Glomerular visceral epithelial cell (primary cell): ENCODE results near the gene FAAH2.
"Not testable (repeated sequence)": the region's sequence is repeated elsewhere in the genome, so short reads cannot be mapped to it uniquely, and the experiment has no call there.

Experiments
- DNase-seq: peaks from one replicate; pipeline ENCODE4 v3.0.0-alpha.2; 2016; ENCODE audit errors: extremely low spot score

Gene FAAH2

DNA sequence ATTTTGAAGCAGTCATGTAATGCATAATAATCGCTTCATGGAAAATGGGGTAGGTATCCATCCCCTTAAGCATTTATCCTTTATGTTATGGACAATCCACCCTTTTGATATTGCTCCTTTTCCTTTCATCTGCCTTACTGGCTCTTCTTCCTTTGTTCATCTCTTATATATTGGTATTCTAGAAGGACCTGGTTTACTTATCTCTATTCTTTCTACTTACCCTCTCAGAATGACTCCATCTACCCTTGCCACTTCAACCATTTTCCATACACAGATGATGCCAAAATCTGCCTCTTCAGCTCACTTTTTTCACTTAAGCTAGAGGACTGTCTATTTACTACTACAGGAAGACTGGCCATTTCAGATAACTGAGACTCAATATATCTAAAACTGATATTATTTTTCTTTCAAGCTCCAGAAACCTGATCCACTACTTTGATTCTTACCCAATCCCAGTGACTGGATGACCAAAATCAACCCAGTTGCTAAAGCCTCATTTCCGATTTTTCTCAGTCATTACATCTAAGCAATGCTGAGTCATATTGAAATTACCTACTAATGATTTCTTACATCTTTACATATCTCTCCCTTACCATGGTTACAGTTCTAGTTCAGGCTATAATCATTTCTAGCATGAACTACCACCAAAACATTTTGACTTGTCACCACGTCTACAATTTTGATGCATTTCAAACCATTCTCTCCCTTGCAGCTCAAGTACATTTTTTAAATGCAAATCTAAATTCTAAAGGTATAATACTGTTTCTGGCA is 93.7 kb downstream of the FAAH2 start:
- DNase-seq = no peak

DNA sequence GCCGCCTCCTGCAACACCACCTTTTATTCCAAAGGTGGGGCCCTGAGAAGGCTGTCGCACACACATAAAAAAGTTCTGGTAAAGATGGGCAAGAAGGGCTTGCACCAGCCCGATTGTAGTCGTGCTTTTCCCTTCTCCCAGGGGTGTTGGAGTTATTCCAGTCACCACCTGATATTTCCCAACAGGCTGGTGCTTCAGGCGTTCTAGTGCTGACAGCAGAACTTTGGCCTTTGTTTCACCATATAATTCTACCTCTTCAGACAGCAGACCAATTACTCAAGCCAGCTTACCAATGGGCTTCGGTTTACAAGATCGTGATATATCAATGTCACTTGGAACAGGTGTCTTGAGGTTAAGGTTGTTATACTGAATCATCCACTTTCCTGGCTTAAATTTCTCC is 107.7 kb downstream of the FAAH2 start:
- DNase-seq = not testable (repeated sequence)

DNA sequence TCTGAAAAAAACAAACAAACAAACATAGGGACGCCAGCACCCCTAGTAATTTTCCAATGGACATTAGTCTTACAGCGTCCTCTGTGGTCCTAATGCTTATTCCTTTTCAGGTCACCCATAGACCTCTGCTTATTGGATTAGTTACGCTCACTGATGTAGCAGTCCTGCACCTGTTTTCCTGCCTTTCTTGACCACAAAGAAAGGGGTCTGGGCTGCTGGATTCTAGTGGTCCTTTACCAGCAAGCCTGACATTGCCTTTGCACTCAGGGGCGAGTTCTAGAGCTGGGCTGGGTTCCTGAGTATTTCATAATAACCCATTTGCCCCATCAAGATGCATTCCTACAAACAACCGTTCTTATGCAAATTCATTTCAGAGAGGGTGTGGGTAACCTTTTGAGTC is 116.7 kb downstream of the FAAH2 start:
- not testable (repeated sequence) for DNase-seq

DNA sequence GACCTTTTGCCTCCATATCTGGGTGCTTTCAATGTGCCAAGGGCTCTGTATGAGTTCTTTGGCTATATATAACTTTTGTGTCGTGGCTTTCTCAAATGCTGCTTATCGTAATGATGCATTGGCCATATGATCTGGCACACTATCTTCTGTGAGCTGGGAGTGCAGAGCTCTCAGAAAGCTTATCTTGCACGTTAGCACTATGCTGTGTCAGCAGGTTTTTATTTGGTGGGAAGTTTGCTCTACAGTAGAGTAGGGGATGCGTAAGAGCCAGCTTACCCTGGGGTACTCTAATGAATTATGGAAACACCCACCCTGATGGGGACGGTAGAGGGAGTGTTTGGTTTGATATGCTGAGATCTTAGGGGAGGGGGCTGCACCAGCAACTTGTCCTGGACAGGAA is 119.6 kb downstream of the FAAH2 start:
- no peak for DNase-seq

DNA sequence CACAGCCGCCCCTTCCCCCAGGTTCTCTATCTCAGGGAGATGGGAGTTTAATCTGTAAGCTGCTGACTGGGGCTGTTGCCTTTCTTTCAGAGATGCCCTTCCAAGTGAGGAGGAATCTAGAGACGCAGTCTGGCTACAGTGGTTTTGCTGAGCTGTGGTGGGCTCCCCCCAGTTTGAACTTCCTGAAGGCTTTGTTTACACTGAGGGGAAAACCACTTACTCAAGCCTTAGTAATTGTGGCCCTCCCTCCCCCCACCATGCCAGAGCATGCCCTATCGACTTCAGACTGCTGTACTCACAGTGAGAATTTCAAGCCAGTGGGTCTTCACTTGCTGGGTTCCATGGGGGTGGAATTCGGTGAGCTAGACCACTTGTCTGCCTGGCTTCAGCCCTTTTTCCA is 131.3 kb downstream of the FAAH2 start:
- DNase-seq = no peak

DNA sequence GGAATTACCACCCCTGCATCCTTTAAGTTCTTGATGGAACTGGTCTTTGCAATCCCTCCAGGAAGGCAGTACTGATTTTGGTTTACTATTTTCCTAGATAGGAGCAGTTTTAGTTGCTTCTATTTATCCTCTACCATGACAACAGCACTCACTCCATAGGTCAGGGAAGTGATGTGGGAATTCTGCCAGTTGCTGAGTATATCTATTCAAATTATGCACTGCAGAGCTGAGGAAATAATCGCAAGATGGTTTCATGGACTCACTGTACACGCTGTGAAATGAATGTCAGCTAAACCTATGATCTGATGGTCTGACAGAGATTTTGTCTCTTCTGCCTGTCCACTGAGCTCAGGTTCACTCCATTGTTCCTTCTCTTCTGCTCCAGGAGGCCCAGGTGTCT is 135.8 kb downstream of the FAAH2 start:
- no peak for DNase-seq

DNA sequence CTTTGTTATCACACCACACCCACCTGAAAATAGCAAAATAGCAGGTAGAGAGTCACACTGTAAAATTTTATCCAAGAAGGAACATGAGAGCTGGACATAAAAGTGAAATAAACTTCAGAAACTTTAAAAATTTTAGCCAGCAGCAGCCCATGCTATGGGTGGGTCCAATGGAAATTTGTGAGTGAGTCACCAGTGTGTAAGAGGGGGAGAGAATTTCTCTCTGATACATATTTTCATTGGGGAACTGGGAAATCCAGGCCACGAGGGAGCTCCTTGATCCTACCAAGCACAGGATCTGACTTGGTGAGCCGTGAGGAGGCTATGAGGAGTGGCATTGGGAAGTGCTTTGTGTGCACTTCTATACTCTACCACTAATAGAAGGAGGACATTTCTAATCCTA is 136.3 kb downstream of the FAAH2 start:
- DNase-seq = no peak

DNA sequence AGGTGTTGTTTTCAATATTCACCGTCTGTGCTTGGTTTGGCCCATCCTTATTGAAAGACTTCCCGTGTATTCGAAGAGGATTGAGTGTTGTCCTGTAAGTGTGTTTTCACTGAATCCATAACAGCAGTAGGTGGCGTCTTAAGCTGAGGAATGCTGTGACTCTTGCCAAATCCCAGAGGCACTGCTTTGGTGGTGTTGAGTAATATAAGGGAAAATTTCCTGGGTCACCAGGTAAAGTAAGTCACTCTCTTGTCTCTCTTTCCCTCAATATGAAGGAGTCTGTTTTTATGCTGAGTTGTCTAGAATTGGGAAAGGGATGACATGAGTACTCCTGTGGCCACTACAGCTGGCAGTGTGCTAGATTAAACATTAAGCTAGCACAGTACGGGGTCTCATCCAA is 158.6 kb downstream of the FAAH2 start:
- DNase-seq = no peak

DNA sequence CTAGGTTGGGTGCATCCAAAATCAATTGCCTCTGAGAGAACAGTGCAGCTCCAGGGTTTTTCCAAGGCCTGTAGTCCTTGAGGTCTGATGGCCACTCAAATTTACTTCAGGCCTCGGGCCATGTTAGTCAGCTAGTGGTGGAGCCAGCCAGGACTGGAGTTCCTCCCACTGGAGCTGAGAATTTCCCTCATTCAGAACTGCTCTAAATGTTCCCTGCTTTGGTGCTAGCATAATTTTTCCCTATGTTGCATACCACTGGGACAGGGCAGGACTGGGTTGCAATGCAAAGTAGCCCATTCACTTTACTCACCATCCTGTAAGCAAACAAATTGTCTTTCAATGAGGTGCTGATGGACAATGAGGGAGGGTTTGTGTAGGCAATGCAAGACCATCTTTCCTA is 159.3 kb downstream of the FAAH2 start:
- no peak for DNase-seq

DNA sequence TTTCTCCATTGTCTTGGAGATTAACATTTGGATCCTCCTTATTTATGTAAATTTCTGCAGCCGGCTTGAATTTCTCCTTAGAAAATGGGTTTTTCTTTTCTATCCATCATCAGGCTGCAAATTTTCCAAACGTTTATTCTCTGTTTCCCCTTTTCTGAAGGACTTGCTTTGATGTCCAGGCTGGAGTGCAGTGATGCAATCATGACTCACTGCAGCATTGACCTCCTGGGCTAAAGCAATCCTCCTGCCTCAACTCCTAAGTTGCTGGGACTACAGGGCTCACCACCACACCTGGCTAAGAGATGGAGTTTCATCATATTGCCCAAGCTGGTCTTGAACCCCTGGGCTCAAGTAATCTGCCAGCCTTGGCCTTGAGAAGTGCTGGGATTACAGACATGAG is 161.3 kb downstream of the FAAH2 start:
- no peak for DNase-seq

DNA sequence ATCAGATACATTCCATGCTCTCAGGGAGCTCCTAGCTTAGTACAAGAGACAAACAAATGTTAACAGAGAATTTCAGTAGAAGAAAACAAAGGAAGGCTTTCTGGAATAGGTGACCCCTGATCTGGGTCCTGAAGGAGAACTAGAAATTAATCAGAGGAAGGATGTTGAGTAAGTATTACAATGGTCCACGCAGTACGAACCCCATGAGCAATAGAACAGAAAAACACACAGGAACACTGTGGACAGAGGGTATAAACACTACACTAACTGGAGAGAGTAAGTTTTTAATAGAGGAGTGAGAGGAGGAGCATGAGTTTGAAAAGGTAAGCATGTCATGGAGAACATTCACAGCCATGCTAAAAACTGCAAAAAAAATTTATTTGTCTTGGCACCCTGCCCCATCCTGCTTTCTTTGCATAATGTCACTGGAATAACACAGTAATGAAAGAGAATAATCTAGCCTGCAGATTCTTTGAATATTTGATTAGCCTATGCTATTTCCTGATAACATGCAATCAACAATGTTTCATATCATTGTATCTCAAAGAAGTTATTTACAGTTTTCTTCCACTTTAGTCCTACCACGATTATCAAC is 165.0 kb downstream of the FAAH2 start:
- DNase-seq = no peak

DNA sequence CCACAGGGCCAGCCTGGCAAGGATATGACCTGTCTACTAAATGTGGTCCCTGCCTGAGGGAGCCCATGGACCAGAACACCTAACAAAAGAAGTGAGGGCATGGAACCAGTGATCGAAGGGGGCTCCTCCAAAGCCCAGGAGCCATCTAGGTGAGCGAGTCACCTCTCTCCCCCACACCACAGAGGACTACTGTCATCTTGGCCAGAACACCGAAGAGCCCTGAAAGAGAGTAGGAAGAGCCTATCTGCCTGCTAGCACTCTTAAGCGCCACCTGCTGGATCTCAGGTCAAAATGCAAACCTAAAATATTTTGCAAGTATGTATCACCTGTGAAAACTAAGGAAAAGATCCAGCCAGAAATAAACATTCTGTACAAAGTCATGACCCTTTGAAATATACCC is 167.4 kb downstream of the FAAH2 start:
- DNase-seq = no peak

DNA sequence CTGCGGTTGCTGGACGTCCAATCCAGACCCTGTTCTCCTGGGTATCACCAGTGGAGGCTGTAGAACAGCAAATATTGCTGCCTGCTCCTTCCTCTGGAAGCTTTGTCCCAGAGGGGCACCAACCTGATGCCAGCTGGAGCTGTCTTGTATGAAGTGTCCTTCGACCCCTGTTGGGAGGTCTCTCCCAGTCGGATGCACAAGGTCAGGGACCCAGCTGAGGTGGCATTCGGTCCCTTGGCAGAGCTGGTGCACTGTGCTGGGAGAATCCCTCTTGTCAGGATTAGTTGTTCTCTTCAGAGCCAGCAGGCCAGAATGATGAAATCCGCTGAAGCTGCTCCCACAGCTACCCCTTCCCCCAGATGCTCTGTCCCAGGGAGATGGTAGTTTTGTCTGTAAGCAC is 195.0 kb downstream of the FAAH2 start:
- DNase-seq = no peak

DNA sequence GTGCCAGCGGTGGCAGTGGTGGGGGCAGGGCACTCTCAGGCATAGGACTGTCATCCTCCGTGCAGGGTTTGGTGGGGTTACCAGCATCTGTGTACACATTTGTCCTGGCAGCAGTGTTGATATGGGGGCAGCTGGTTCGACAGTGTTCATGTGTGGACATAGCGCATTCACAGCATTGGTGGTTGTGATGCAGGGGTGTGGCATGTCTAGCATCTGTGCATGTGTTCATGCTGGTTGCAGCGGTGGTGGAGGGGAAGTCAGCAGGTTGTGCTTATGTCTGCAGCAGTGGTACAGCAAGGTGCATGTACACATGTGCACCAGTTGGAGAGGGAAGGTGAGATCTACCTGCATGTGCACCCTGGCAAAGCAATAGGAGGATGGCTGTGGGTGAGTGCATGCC is 230.0 kb downstream of the FAAH2 start:
- no peak for DNase-seq

DNA sequence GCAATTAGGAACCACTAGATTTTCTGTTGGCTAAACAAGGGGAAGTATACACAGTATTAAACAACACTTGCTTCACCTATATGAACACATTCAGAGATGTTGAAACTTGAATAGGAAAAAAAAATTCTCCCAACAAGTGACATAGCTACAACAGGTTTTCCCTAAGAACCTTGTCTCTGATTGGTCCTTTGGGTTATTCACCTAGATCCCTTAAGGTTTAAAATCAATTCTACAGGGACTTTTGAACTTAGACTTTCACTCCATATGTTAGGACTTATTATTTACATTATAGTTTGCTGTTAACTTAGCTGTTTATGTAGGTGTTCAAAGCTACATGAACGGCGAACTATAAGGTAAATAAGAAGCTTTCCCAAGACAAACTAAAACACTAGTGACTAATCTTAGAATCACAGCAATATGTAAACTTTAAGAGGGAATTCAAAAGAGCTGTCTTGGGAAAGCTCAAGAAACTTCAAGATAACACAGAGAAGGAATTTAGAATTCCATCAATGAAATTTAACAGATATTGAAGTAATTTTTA is 233.1 kb downstream of the FAAH2 start:
- DNase-seq = no peak

DNA sequence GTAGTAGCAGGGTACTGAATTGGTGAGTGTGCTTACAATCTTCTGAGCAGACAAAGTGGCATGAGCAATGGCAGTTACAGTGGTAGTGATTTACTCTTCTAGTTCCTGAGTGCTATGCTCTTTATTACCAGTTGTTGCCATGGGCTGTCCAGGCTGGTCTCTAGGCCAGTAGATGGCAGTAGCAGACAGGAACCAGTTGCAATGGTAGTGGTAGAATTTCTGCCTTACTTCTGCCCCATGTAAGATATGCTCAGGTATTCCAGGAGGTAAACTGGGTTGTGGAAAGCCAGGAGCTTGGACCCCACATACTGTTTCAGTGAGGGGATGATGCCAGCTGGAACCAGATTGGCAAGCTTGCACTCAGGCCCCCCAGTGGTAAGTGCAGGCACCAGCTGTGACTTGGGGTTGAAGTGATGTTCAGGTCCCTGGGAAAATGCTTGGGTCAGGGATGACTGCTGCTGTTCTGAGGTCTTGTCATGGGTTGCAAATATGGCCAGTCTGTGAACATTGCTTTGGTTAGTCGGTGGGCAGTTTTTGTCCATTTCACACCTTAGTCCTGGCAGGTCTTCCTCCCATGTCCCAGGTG is 242.3 kb downstream of the FAAH2 start:
- no peak for DNase-seq
